ENCODE results near the gene ATG9B.

Gene ATG9B

GRCh38 chr7:151065516-151065915, 41.2 kb upstream of the ATG9B start:
- no peak for TF ChIP-seq SPI1 (IDR thresholded peaks at IDR 0.05; ENCODE audit: borderline replicate concordance, low read depth)
- no peak for TF ChIP-seq CTCF (IDR thresholded peaks at IDR 0.05; ENCODE audit: insufficient read depth, low read length)
- no peak for TF ChIP-seq REST (IDR thresholded peaks at IDR 0.05; ENCODE audit: insufficient replicate concordance, low read depth)
- no peak for TF ChIP-seq GABPA (IDR thresholded peaks at IDR 0.05; ENCODE audit: low read depth)
- TF ChIP-seq POLR2AphosphoS5 (IDR thresholded peaks at IDR 0.05; ENCODE audit: low read depth) = no peak
- no peak overlapping the region for H3K4me3 ChIP-seq (replicated peaks; ENCODE audit: insufficient read depth, low read length)
- no peaks in the 10 kb centered on the region for H3K27me3 ChIP-seq (ENCODE audit: insufficient read depth, poor library complexity, severe bottlenecking)
- no peak for DNase-seq (ENCODE audit: low read depth in 1 of 2, low spot score in 1 of 2)
- H3K27ac ChIP-seq (replicated peaks) = no peak overlapping the region

GRCh38 chr7:151064993-151065392, 40.7 kb upstream of the ATG9B start:
- no peak for TF ChIP-seq GABPA (IDR thresholded peaks at IDR 0.05; ENCODE audit: low read depth)
- TF ChIP-seq CTCF (IDR thresholded peaks at IDR 0.05; ENCODE audit: insufficient read depth, low read length) = no peak
- TF ChIP-seq REST (IDR thresholded peaks at IDR 0.05; ENCODE audit: insufficient replicate concordance, low read depth) = no peak
- no peak for TF ChIP-seq SPI1 (IDR thresholded peaks at IDR 0.05; ENCODE audit: borderline replicate concordance, low read depth)
- no peak for TF ChIP-seq POLR2AphosphoS5 (IDR thresholded peaks at IDR 0.05; ENCODE audit: low read depth)
- no peaks in the 10 kb centered on the region for H3K27me3 ChIP-seq (ENCODE audit: insufficient read depth, poor library complexity, severe bottlenecking)
- H3K27ac ChIP-seq (replicated peaks) = no peak overlapping the region
- no peak for DNase-seq (ENCODE audit: low read depth in 1 of 2, low spot score in 1 of 2)
- H3K4me3 ChIP-seq (replicated peaks; ENCODE audit: insufficient read depth, low read length) = no peak overlapping the region

GRCh38 chr7:151064454-151064853, 40.2 kb upstream of the ATG9B start:
- no peak for TF ChIP-seq CTCF (IDR thresholded peaks at IDR 0.05; ENCODE audit: insufficient read depth, low read length)
- TF ChIP-seq REST (IDR thresholded peaks at IDR 0.05; ENCODE audit: insufficient replicate concordance, low read depth) = no peak
- no peak for TF ChIP-seq SPI1 (IDR thresholded peaks at IDR 0.05; ENCODE audit: borderline replicate concordance, low read depth)
- no peak for TF ChIP-seq GABPA (IDR thresholded peaks at IDR 0.05; ENCODE audit: low read depth)
- TF ChIP-seq POLR2AphosphoS5 (IDR thresholded peaks at IDR 0.05; ENCODE audit: low read depth) = no peak
- no peak overlapping the region for H3K4me3 ChIP-seq (replicated peaks; ENCODE audit: insufficient read depth, low read length)
- DNase-seq (ENCODE audit: low read depth in 1 of 2, low spot score in 1 of 2) = no peak
- no peak overlapping the region for H3K27ac ChIP-seq (replicated peaks)
- H3K27me3 ChIP-seq (ENCODE audit: insufficient read depth, poor library complexity, severe bottlenecking) = no peaks in the 10 kb centered on the region

Data from HL-60 (cell line).